ENCODE measurements around the gene SIM2.
"Not testable (repeated sequence)": the region's sequence is repeated elsewhere in the genome, so short reads cannot be mapped to it uniquely, and the experiment has no call there.

SIM2 gene

GRCh38 chr21:36672296-36672695 lies 26.6 kb upstream of the SIM2 start:
- peaks cover 37 to 82% of the 10 kb centered on the region in 2 donors for H3K27me3 Mint-ChIP-seq
- not testable (repeated sequence) for DNase-seq; H3K4me1 Mint-ChIP-seq (ENCODE audit: low read depth in 2 of 2); H3K27ac Mint-ChIP-seq; H3K36me3 Mint-ChIP-seq (ENCODE audit: insufficient read depth); H3K4me3 Mint-ChIP-seq; H3K9me3 Mint-ChIP-seq; ATAC-seq (replicated peaks)

- DNase-seq (no peak), ATAC-seq (replicated peaks) (no peak)
- H3K27ac Mint-ChIP-seq, result no peak overlapping the region
- H3K36me3 Mint-ChIP-seq (ENCODE audit: insufficient read depth), result no peaks in the 10 kb centered on the region
- peaks cover 37 to 82% of the 10 kb centered on the region in 2 donors for H3K27me3 Mint-ChIP-seq
- H3K4me1 Mint-ChIP-seq (ENCODE audit: low read depth in 2 of 2), result no peaks in the 10 kb centered on the region
- no peaks in the 10 kb centered on the region for H3K9me3 Mint-ChIP-seq
- H3K4me3 Mint-ChIP-seq, result no peak overlapping the region
These were observed 26.2 kb upstream of the SIM2 start for GRCh38 chr21:36672737-36673136.

DNA sequence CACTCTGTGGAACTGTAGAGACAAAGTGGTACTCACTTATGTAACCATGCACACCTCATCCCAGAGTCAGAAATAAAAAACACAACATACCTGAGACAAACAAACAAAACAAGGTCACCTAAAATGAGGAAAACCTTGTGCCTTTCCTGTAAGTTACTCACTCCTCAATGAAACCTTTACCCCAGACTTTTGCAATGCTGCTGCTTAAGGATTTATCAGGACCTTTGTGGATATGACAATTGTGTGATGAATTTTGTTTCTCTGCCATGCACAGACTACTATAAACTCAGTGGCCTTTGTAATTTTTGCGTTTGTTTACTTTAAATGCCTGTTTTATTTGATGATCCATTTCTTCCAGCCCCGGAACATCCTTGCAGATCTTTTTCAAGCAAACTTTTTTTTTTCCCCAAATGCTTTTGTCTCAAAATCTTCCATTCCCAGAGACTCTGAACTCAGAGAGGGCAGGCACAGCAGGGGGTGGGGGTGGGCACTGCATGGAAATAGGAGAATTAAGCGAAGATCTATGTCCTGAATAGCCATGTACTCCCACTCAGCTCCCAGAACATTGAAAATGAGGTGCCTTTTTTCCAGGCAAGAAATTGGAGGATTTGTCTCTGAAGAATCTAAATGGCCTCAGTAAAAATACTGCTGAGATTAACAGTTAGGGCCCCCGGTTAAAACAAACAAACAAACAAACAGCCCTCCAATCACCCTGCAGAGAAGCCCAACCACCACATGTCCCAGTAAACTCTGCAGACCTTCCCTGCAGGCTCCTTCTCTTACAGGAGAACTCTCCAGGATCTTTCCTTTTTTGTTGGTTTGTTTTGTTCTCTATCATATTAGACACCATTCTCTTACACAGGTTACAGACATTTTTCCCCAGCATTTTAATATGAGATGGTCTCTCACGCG lies 22.6 kb upstream of the SIM2 start:
- Mint-ChIP-seq H3K27me3 (peaks cover 46 to 77% of the 10 kb centered on the region in 2 donors), H3K4me1 (ENCODE audit: low read depth in 2 of 2) (no peaks in the 10 kb centered on the region), H3K27ac (no peak overlapping the region), H3K36me3 (ENCODE audit: insufficient read depth) (no peaks in the 10 kb centered on the region), H3K4me3 (no peak overlapping the region), H3K9me3 (peaks cover 0 to 2% of the 10 kb centered on the region in 2 donors)
- DNase-seq, result no peak
- ATAC-seq (replicated peaks), result no peak

- H3K4me1 Mint-ChIP-seq (ENCODE audit: low read depth in 2 of 2), result no peaks in the 10 kb centered on the region
- no peak overlapping the region for H3K27ac Mint-ChIP-seq
- no peak overlapping the region for H3K4me3 Mint-ChIP-seq
- ATAC-seq (replicated peaks), result no peak
- peaks cover 47 to 77% of the 10 kb centered on the region in 2 donors for H3K27me3 Mint-ChIP-seq
- H3K9me3 Mint-ChIP-seq, result peaks cover 0 to 2% of the 10 kb centered on the region in 2 donors
- no peaks in the 10 kb centered on the region for H3K36me3 Mint-ChIP-seq (ENCODE audit: insufficient read depth)
- DNase-seq, result no peak
These were observed 21.5 kb upstream of the SIM2 start for GRCh38 chr21:36677443-36677842.

GRCh38 chr21:36678538-36678937 lies 20.4 kb upstream of the SIM2 start:
- Mint-ChIP-seq H3K36me3 (ENCODE audit: insufficient read depth) (no peaks in the 10 kb centered on the region), H3K9me3 (peaks cover 0 to 2% of the 10 kb centered on the region in 2 donors), H3K4me1 (ENCODE audit: low read depth in 2 of 2) (no peaks in the 10 kb centered on the region), H3K4me3 (no peak overlapping the region), H3K27me3 (peaks cover 55 to 82% of the 10 kb centered on the region in 2 donors), H3K27ac (no peak overlapping the region)
- ATAC-seq (replicated peaks) (no peak), DNase-seq (no peak)

- Mint-ChIP-seq H3K27ac (no peak overlapping the region), H3K4me3 (no peak overlapping the region), H3K36me3 (ENCODE audit: insufficient read depth) (no peaks in the 10 kb centered on the region), H3K9me3 (peaks cover 0 to 2% of the 10 kb centered on the region in 2 donors), H3K4me1 (ENCODE audit: low read depth in 2 of 2) (no peaks in the 10 kb centered on the region), H3K27me3 (peaks cover 67 to 91% of the 10 kb centered on the region in 2 donors)
- no peak for DNase-seq
- ATAC-seq (replicated peaks), result no peak
These were observed 17.7 kb upstream of the SIM2 start for GRCh38 chr21:36681117-36681631.

DNA sequence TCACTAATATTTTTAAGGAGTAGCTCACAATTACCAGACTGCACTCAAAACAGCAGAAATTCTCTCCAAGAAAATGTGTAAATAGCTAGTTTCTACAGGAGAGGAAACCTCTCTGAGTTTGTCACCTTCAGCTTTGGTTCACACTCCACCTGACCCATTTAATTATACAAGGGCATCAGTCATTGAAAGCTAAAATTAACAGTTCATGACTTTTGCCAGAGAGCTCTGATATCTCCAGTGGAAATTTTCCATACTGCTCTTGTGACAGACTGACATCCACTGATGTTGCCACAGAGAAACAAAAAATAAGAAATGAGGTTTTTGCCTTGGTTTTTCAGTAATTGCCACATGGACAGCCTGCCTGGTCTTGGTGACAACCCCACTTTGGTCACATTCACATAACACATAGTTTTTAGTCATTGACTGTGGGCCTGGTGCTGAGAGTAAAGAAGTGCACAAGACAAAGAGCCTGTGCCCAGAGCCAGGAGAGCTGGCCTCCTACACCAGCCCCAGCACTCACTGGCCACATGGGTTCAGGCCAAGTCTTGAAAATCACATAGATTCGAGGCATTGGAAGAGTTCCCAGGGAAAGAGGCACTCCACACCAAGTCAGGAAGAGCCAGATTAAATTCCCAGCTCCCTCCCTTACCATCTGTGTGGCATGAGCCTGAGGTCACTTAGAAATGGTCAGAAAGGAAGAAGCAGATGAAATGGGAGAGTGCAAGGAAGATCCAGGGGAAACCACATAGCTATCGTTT lies 13.8 kb upstream of the SIM2 start:
- DNase-seq (no peak), ATAC-seq (replicated peaks) (no peak)
- H3K9me3 Mint-ChIP-seq, result peaks cover 0 to 1% of the 10 kb centered on the region in 2 donors
- H3K27me3 Mint-ChIP-seq, result peaks cover 63 to 93% of the 10 kb centered on the region in 2 donors
- H3K36me3 Mint-ChIP-seq (ENCODE audit: insufficient read depth), result no peaks in the 10 kb centered on the region
- no peak overlapping the region for H3K4me3 Mint-ChIP-seq
- H3K27ac Mint-ChIP-seq, result no peak overlapping the region
- H3K4me1 Mint-ChIP-seq (ENCODE audit: low read depth in 2 of 2), result no peaks in the 10 kb centered on the region

DNA sequence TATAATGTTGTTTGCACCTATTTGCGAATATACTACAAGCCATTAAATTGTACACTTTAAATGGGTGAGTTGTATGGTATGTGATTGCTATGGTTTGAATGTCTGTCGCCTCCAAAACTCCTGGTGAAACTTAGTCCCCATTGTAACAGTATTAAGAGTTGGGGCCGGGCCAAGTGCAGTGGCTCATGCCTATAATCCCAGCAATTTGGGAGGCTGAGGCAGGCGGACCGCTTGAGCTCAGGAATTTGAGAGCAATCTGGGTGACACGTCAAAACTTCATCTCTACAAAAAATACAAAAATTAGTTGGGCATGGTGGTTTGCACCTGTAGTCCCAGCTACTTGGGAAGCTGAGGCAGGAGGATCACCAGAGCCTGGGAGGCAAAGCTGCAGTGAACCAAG lies 12.0 kb upstream of the SIM2 start:
- no peak for DNase-seq
- Mint-ChIP-seq H3K27ac (no peak overlapping the region), H3K4me3 (no peak overlapping the region), H3K4me1 (ENCODE audit: low read depth in 2 of 2) (no peaks in the 10 kb centered on the region), H3K36me3 (ENCODE audit: insufficient read depth) (no peaks in the 10 kb centered on the region), H3K9me3 (no peaks in the 10 kb centered on the region), H3K27me3 (peaks cover 71 to 96% of the 10 kb centered on the region in 2 donors)
- no peak for ATAC-seq (replicated peaks)

- H3K4me3 Mint-ChIP-seq, result no peak overlapping the region
- H3K9me3 Mint-ChIP-seq, result no peaks in the 10 kb centered on the region
- H3K4me1 Mint-ChIP-seq (ENCODE audit: low read depth in 2 of 2), result peaks cover 0 to 2% of the 10 kb centered on the region in 2 donors
- no peak for ATAC-seq (replicated peaks)
- peaks cover 78 to 96% of the 10 kb centered on the region in 2 donors for H3K27me3 Mint-ChIP-seq
- H3K27ac Mint-ChIP-seq, result no peak overlapping the region
- DNase-seq, result no peak
- no peaks in the 10 kb centered on the region for H3K36me3 Mint-ChIP-seq (ENCODE audit: insufficient read depth)
These were observed 10.6 kb upstream of the SIM2 start for GRCh38 chr21:36688324-36688723.

GRCh38 chr21:36689324-36689723 lies 9.6 kb upstream of the SIM2 start:
- Mint-ChIP-seq H3K4me3 (no peak overlapping the region), H3K27ac (no peak overlapping the region), H3K4me1 (ENCODE audit: low read depth in 2 of 2) (peaks cover 2 to 4% of the 10 kb centered on the region in 2 donors), H3K9me3 (no peaks in the 10 kb centered on the region), H3K27me3 (peaks cover 78 to 96% of the 10 kb centered on the region in 2 donors), H3K36me3 (ENCODE audit: insufficient read depth) (peaks cover 2% of the 10 kb centered on the region)
- no peak for DNase-seq
- no peak for ATAC-seq (replicated peaks)

GRCh38 chr21:36690628-36691554 lies 8.0 kb upstream of the SIM2 start:
- Mint-ChIP-seq H3K4me1 (ENCODE audit: low read depth in 2 of 2) (peaks cover 2 to 4% of the 10 kb centered on the region in 2 donors), H3K27ac (no peak overlapping the region), H3K4me3 (no peak overlapping the region), H3K36me3 (ENCODE audit: insufficient read depth) (peaks cover 7% of the 10 kb centered on the region), H3K9me3 (no peaks in the 10 kb centered on the region), H3K27me3 (peaks cover 82 to 96% of the 10 kb centered on the region in 2 donors)
- no peak for DNase-seq
- no peak for ATAC-seq (replicated peaks)

DNA sequence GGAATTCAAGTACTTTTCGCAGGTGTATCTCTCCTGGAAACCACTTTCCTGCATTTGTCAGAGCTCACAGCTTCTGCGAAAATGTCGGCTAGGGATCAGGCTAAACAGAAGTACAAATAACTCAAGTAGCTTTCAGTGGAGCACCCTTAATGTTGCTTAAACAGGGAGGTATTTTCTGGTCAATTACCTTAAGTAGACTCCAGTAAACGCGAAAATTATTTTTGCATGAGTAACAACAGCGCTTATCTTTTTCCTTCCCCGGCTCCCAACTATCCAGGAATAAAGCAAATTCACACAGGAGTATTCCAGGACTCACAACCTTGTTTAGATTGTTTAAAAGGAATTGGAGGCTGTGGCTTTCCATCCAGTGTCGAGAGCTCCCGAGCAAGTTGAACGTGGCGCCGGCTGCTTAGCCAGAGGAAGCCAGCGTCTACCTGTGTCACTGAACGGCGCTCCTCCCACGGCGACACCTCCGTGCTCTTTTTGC lies 7.3 kb upstream of the SIM2 start:
- Mint-ChIP-seq H3K4me1 (ENCODE audit: low read depth in 2 of 2) (peaks cover 2 to 4% of the 10 kb centered on the region in 2 donors), H3K27ac (no peak overlapping the region), H3K4me3 (peak overlapping the region in 1 of 2 donors; percentile 29), H3K36me3 (ENCODE audit: insufficient read depth) (peaks cover 8% of the 10 kb centered on the region), H3K27me3 (peaks cover 86 to 99% of the 10 kb centered on the region in 2 donors), H3K9me3 (no peaks in the 10 kb centered on the region)
- DNase-seq, result no peak
- no peak for ATAC-seq (replicated peaks)
